GM12875 (cell line): ENCODE results near the gene SLC9A3.

Experiments
- H3K4me3 ChIP-seq: one replicate; pipeline ENCODE4 v1.5.1; 2011; ENCODE audit warnings: low read depth, low read length, control low read depth
- TF ChIP-seq, protein P1 (sequence below): IDR thresholded peaks from 2 replicates; pipeline ENCODE4 v1.5.1; 2011; ENCODE audit warnings: low read depth, mild to moderate bottlenecking, control low read depth, inconsistent platforms, low read length, moderate library complexity, borderline replicate concordance; ENCODE audit not compliant: insufficient read depth

Gene SLC9A3

GRCh38 chr5:438481-438981, 85.7 kb downstream of the SLC9A3 start:
- H3K4me3 ChIP-seq = no peak overlapping the region
- TF ChIP-seq, protein P1, sequence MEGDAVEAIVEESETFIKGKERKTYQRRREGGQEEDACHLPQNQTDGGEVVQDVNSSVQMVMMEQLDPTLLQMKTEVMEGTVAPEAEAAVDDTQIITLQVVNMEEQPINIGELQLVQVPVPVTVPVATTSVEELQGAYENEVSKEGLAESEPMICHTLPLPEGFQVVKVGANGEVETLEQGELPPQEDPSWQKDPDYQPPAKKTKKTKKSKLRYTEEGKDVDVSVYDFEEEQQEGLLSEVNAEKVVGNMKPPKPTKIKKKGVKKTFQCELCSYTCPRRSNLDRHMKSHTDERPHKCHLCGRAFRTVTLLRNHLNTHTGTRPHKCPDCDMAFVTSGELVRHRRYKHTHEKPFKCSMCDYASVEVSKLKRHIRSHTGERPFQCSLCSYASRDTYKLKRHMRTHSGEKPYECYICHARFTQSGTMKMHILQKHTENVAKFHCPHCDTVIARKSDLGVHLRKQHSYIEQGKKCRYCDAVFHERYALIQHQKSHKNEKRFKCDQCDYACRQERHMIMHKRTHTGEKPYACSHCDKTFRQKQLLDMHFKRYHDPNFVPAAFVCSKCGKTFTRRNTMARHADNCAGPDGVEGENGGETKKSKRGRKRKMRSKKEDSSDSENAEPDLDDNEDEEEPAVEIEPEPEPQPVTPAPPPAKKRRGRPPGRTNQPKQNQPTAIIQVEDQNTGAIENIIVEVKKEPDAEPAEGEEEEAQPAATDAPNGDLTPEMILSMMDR = no peak

DNA sequence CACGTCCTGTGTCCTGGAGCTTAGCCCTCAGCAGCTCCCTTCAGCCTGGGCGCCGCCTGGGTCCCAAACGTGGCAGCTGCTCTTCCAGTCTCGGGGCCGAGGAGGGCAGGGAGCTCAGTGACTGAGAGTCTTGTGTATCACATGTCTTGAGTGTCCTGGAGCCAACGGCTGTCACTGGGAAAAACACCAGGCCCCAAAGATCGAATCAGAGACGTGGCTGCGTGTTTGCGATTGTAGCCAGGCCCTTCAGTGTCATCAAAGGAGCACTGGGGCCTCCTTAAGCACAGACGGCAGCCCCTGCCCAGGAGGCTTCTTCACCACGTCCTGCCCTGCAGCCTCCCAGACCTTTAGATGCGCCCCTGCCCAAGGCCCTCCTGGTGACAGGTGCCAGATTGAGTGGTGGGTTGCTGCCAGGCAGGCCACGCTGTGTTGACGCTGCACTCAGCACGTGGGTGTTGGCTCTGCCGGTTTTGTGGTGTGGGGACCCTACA, 86.9 kb downstream of the SLC9A3 start:
- TF ChIP-seq, protein P1 = no peak
- no peak overlapping the region for H3K4me3 ChIP-seq

- H3K4me3 ChIP-seq = no peak overlapping the region
- TF ChIP-seq, protein P1 = no peak
These were observed 87.6 kb downstream of the SLC9A3 start for GRCh38 chr5:436641-436975.

GRCh38 chr5:435961-436640, 88.1 kb downstream of the SLC9A3 start:
- H3K4me3 ChIP-seq = no peak overlapping the region
- TF ChIP-seq, protein P1 = no peak

DNA sequence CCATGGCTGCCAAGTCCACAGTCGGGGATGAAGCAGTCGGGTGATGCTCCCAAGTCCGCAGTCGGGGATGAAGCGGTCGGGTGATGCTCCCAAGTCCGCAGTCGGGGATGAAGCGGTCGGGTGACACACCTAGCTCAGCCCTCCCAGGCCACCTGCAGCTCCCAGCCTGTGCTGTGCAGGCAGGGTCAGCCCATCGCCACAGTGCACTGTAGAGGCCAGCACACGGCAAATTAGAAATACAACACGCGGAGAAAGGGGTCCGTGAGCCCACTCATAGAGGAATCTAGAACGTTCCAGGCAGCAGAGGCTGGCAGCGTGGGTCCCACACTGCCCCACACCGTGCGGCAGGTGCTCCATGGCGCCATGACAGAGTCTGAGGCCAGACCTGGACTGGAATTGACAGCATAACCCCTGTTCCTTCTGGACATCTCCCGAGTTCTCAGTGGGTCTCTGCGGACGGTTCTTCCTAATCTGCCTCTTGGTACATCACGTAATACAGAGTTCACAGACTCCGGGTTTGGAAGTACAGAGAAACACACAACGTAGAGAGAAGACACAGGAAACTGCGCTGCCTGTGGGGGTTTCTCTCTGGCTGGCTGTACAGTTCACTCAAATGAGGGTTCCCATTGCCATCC, 89.0 kb downstream of the SLC9A3 start:
- TF ChIP-seq, protein P1 = no peak
- no peak overlapping the region for H3K4me3 ChIP-seq

DNA sequence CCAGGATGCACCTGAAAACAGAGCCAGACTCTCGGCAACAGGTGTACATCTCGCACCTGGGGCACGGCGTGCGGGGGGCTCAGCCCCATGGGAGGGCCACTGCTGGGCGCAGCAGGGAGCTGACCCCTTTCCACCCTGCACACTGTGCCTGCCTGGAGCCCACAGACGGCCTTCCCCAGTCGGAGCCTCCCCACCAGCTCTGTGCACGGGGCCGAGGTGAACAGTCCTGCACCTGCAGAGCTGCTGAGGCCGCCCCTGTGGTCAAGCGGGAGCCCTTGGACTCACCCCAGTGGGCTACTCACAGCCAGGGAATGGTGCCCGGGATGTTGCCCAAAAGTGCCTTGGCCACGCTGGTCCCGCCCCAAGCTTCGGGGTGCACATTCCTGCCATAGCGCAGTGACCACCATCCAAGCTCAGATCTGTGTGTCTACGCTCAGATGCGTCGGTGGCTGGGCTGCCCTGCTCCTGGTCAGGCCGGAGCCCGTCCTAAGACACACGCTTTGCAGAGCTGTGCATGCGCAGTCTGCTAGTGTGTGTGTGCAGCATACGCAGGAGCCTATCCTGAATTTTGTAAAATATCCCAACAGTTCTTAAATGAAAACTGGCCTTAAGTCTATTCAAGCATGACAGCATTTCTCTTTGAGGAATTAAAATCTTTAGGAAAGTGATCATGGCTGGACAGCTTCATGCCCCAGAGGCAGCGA, 89.7 kb downstream of the SLC9A3 start:
- no peak overlapping the region for H3K4me3 ChIP-seq
- TF ChIP-seq, protein P1 = no peak
